Endothelial cell of hepatic sinusoid (primary cell): ENCODE measurements around the gene DOK3.
"Not testable (repeated sequence)": the region's sequence is repeated elsewhere in the genome, so short reads cannot be mapped to it uniquely, and the experiment has no call there.

Experiments used
- in situ Hi-C: cut with HindIII; loops from 2 replicates; pipeline ENCODE4 v1.10.0; 2017; ENCODE audit warnings: low sequenced_read_pairs

The DOK3 gene

GRCh38 chr5:177536386-177536785, 26.8 kb upstream of the DOK3 start:
- in situ Hi-C loops: no loop called here

- in situ Hi-C loops: no loop called here
Measured at GRCh38 chr5:177535125-177535524, 25.5 kb upstream of the DOK3 start.

- in situ Hi-C loops: not testable (repeated sequence)
Measured at GRCh38 chr5:177534433-177534832, 24.8 kb upstream of the DOK3 start.

GRCh38 chr5:177531209-177531940, 21.7 kb upstream of the DOK3 start:
- in situ Hi-C loops: no loop called here

- in situ Hi-C loops: no loop called here
Measured at GRCh38 chr5:177530638-177531037, 21.0 kb upstream of the DOK3 start.

- in situ Hi-C loops: no loop called here
Measured at GRCh38 chr5:177529247-177530203, 19.9 kb upstream of the DOK3 start.

GRCh38 chr5:177528631-177529030, 19.0 kb upstream of the DOK3 start:
- in situ Hi-C loops: no loop called here

GRCh38 chr5:177527595-177527994, 18.0 kb upstream of the DOK3 start:
- in situ Hi-C loops: no loop called here

- in situ Hi-C loops: no loop called here
Measured at GRCh38 chr5:177526791-177527190, 17.2 kb upstream of the DOK3 start.

GRCh38 chr5:177526191-177526590, 16.6 kb upstream of the DOK3 start:
- in situ Hi-C loops: no loop called here

GRCh38 chr5:177524941-177525655, 15.5 kb upstream of the DOK3 start:
- in situ Hi-C loops: no loop called here

- in situ Hi-C loops: no loop called here
Measured at GRCh38 chr5:177524539-177524900, 14.9 kb upstream of the DOK3 start.

GRCh38 chr5:177523711-177524538, 14.3 kb upstream of the DOK3 start:
- in situ Hi-C loops: no loop called here

GRCh38 chr5:177520916-177521513, 11.4 kb upstream of the DOK3 start:
- in situ Hi-C loops: no loop called here

GRCh38 chr5:177520271-177520670, 10.6 kb upstream of the DOK3 start:
- in situ Hi-C loops: no loop called here

GRCh38 chr5:177519463-177520235, 10.0 kb upstream of the DOK3 start:
- in situ Hi-C loops: no loop called here

- in situ Hi-C loops: no loop called here
Measured at GRCh38 chr5:177516601-177517568, 7.3 kb upstream of the DOK3 start, which contains the start of gene DDX41. Gene DDX41 (minus strand): TSS chr5:177516961. CDS start chr5:177516945, 16 bp downstream.

- in situ Hi-C loops: no loop called here
Measured at GRCh38 chr5:177515580-177515979, 6.0 kb upstream of the DOK3 start.
